Measurements from ENCODE around the gene PEX11G. TPM values are rescaled to one million over a fixed set of nuclear protein-coding genes. Genes with fewer than 3 reads are reported as not detected.

PEX11G gene
- total RNA-seq, 4 donors from 2014 or later, result 2.2 to 14.5 (median 8.9) TPM

GRCh38 chr19:7460562-7460966, 28.3 kb downstream of the PEX11G start:
- Histone ChIP-seq H3K36me3 (peaks cover 0 to 53% (median 22%) of the 10 kb centered on the region in 4 donors), H3K27me3 (no peaks in the 10 kb centered on the region), H3K27ac (no peak overlapping the region), H3K9me3 (no peaks in the 10 kb centered on the region), H3K4me1 (no peaks in the 10 kb centered on the region), H3K4me3 (no peak overlapping the region)
- intact Hi-C loops (cut with DNase I; ENCODE audit: low total_unique reads), result no loop called here
- 88 to 100% methylated on average over 1 to 14 of the region's 14 CpGs for WGBS, 2 donors (ENCODE audit: low coverage in 1 of 2)
- DNase-seq, result no peak
- TF ChIP-seq CTCF (IDR thresholded peaks at IDR 0.05), result no peak
- no peak for TF ChIP-seq POLR2A (IDR thresholded peaks at IDR 0.05)
- no peak for TF ChIP-seq POLR2AphosphoS5 (IDR thresholded peaks at IDR 0.05)
- TF ChIP-seq EP300 (IDR thresholded peaks at IDR 0.05; ENCODE audit: low read depth), result no peak
- in situ Hi-C loops (cut with MboI; ENCODE audit: low pct_ligation_motif_present in 1 of 4, low pct_unique_long_range_greater_than_20kb in 1 of 4, low sequenced_read_pairs in 3 of 4), result no loop called here

- Histone ChIP-seq H3K9me3 (no peaks in the 10 kb centered on the region), H3K27ac (no peak overlapping the region), H3K36me3 (peaks cover 0 to 56% (median 22%) of the 10 kb centered on the region in 4 donors), H3K4me3 (no peak overlapping the region), H3K27me3 (no peaks in the 10 kb centered on the region), H3K4me1 (no peaks in the 10 kb centered on the region)
- TF ChIP-seq EP300 (IDR thresholded peaks at IDR 0.05; ENCODE audit: low read depth), result no peak
- TF ChIP-seq POLR2AphosphoS5 (IDR thresholded peaks at IDR 0.05), result no peak
- TF ChIP-seq POLR2A (IDR thresholded peaks at IDR 0.05), result no peak
- no peak for TF ChIP-seq CTCF (IDR thresholded peaks at IDR 0.05)
- DNase-seq, result no peak
- in situ Hi-C loops (cut with MboI; ENCODE audit: low pct_ligation_motif_present in 1 of 4, low pct_unique_long_range_greater_than_20kb in 1 of 4, low sequenced_read_pairs in 3 of 4) (no loop called here), intact Hi-C loops (cut with DNase I; ENCODE audit: low total_unique reads) (no loop called here)
- WGBS, 2 donors (ENCODE audit: low coverage in 1 of 2), result 92% methylated on average over 19 of the region's 20 CpGs; no CpG with 5 or more reads in 1 of the 2 donors
Observed at GRCh38 chr19:7459773-7460172, 29.1 kb downstream of the PEX11G start.

- intact Hi-C loops (cut with DNase I; ENCODE audit: low total_unique reads), result no loop called here
- Histone ChIP-seq H3K4me3 (no peak overlapping the region), H3K9me3 (no peaks in the 10 kb centered on the region), H3K36me3 (peaks cover 0 to 59% (median 23%) of the 10 kb centered on the region in 4 donors), H3K27ac (no peak overlapping the region), H3K27me3 (no peaks in the 10 kb centered on the region), H3K4me1 (no peaks in the 10 kb centered on the region)
- no peak for DNase-seq
- in situ Hi-C loops (cut with MboI; ENCODE audit: low pct_ligation_motif_present in 1 of 4, low pct_unique_long_range_greater_than_20kb in 1 of 4, low sequenced_read_pairs in 3 of 4), result no loop called here
- TF ChIP-seq POLR2AphosphoS5 (IDR thresholded peaks at IDR 0.05), result no peak
- no peak for TF ChIP-seq EP300 (IDR thresholded peaks at IDR 0.05; ENCODE audit: low read depth)
- no peak for TF ChIP-seq POLR2A (IDR thresholded peaks at IDR 0.05)
- TF ChIP-seq CTCF (IDR thresholded peaks at IDR 0.05), result no peak
- 95% methylated on average over 9 of the region's 9 CpGs; no CpG with 5 or more reads in 1 of the 2 donors for WGBS, 2 donors (ENCODE audit: low coverage in 1 of 2)
Observed at GRCh38 chr19:7458675-7459074, 30.2 kb downstream of the PEX11G start.

GRCh38 chr19:7456964-7457541, 31.8 kb downstream of the PEX11G start:
- WGBS, 2 donors (ENCODE audit: low coverage in 1 of 2), result 93% methylated on average over 11 of the region's 11 CpGs; no CpG with 5 or more reads in 1 of the 2 donors
- H3K9me3 ChIP-seq, result no peaks in the 10 kb centered on the region
- peaks cover 0 to 51% (median 28%) of the 10 kb centered on the region in 4 donors for H3K36me3 ChIP-seq
- H3K4me1 ChIP-seq, result no peaks in the 10 kb centered on the region
- DNase-seq, result no peak
- no peak overlapping the region for H3K4me3 ChIP-seq
- no peak for TF ChIP-seq CTCF (IDR thresholded peaks at IDR 0.05)
- no peak for TF ChIP-seq POLR2AphosphoS5 (IDR thresholded peaks at IDR 0.05)
- TF ChIP-seq EP300 (IDR thresholded peaks at IDR 0.05; ENCODE audit: low read depth), result no peak
- TF ChIP-seq POLR2A (IDR thresholded peaks at IDR 0.05), result no peak
- in situ Hi-C loops (cut with MboI; ENCODE audit: low pct_ligation_motif_present in 1 of 4, low pct_unique_long_range_greater_than_20kb in 1 of 4, low sequenced_read_pairs in 3 of 4) (no loop called here), intact Hi-C loops (cut with DNase I; ENCODE audit: low total_unique reads) (no loop called here)
- H3K27ac ChIP-seq, result no peak overlapping the region
- H3K27me3 ChIP-seq, result no peaks in the 10 kb centered on the region

Measured in transverse colon (tissue), 4 donors.